Natural killer cell (primary cell): Measurements from ENCODE around the gene GPSM3. TPM values are rescaled to one million over a fixed set of nuclear protein-coding genes. Genes with fewer than 3 reads are reported as not detected.

Experiments
- ATAC-seq, 3 donors: fragments of 150-1000 bp in 2 of 3; fragments of 200-7000 bp in 1 of 3; cut with Tn5 transposase; 1 replicate in 1 of 3; 2 replicates in 2 of 3; pipeline ENCODE4 v1.10.0; 2021; ENCODE audit warnings: mild to moderate bottlenecking in 2 of 3, moderate library complexity in 2 of 3
- DNase-seq, 2 donors: peaks; one replicate each; pipeline versions ENCODE4 v3.0.0 to v3.0.0-alpha.2; 2013 to 2021; ENCODE audit warnings: mixed read lengths in 1 of 2
- H3K27ac ChIP-seq: one replicate; pipeline ENCODE4 v1.5.1; 2013; ENCODE audit warnings: mild to moderate bottlenecking, low read length
- H3K27me3 ChIP-seq: one replicate; pipeline ENCODE4 v1.6.1; 2013; ENCODE audit warnings: low read length; ENCODE audit not compliant: control insufficient read depth, insufficient read depth
- H3K36me3 ChIP-seq: one replicate; pipeline ENCODE4 v1.6.1; 2013; ENCODE audit warnings: low read length; ENCODE audit not compliant: control insufficient read depth, insufficient read depth
- H3K4me1 ChIP-seq: one replicate; pipeline ENCODE4 v1.6.1; 2013; ENCODE audit warnings: low read length; ENCODE audit not compliant: control insufficient read depth, insufficient read depth
- H3K4me3 ChIP-seq: one replicate; pipeline ENCODE4 v1.5.1; 2013; ENCODE audit warnings: low read length
- H3K9me3 ChIP-seq: one replicate; pipeline ENCODE4 v1.6.1; 2013; ENCODE audit warnings: low read length; ENCODE audit not compliant: control insufficient read depth, insufficient read depth
- H3K27ac Mint-ChIP-seq, 2 donors: one replicate each; pipeline ENCODE4 v1.8.0; 2022; ENCODE audit warnings: mild to moderate bottlenecking in 2 of 2, mixed read lengths in 2 of 2, moderate library complexity in 1 of 2
- H3K27me3 Mint-ChIP-seq, 2 donors: one replicate each; pipeline ENCODE4 v1.8.0; 2022; ENCODE audit warnings: low read depth in 2 of 2, mixed read lengths in 2 of 2
- H3K36me3 Mint-ChIP-seq: one replicate; pipeline ENCODE4 v1.8.0; 2022; ENCODE audit warnings: mixed read lengths
- H3K4me1 Mint-ChIP-seq, 2 donors: one replicate each; pipeline ENCODE4 v1.8.0; 2022; ENCODE audit warnings: mixed read lengths in 2 of 2
- H3K4me3 Mint-ChIP-seq: one replicate; pipeline ENCODE4 v1.8.0; 2022; ENCODE audit warnings: mild to moderate bottlenecking, moderate library complexity, mixed read lengths
- H3K9me3 Mint-ChIP-seq, 2 donors: one replicate each; pipeline ENCODE4 v1.8.0; 2022; ENCODE audit warnings: mixed read lengths in 2 of 2
- WGBS: methylation state at CpG from one replicate; pipeline ENCODE4 v1.1.7; 2013; ENCODE audit warnings: missing lambda C conversion rate; ENCODE audit not compliant: insufficient coverage; 5-methylcytosine and 5-hydroxymethylcytosine counted together
- intact Hi-C: fragments of 100-400 bp; cut with micrococcal nuclease; formaldehyde crosslinking; loops from one replicate; pipeline ENCODE4 v1.14.2; 2022
- total RNA-seq, 4 donors: library from RNA; stranded (reverse); fragments of 120-200 nt in 1 of 4; gene quantifications; one replicate each; pipeline versions ENCODE4 v1.2.3 to v1.2.4, GENCODE V29; 2013 to 2022
- TF ChIP-seq, protein P1 (sequence below): fragments of 200-600 bp; IDR thresholded peaks from one replicate; pipeline ENCODE4 v1.8.0; 2022; ENCODE audit warnings: antibody characterized with exemption

GPSM3 gene
- total RNA-seq, 3 donors from 2014 or later (not counting 1 experiment from before 2014, with no cell fraction given): 216 to 240 (median 221) TPM

- no peak for ATAC-seq
- intact Hi-C loops: loop anchor here (1.0 to 10.0 kb wide), 2 partner anchors 13 to 216 kb away; partner anchors contain the start of genes DXO and RNF5
- DNase-seq: peak in 1 of 2 donors; percentile 30
- H3K27ac Mint-ChIP-seq: peak overlapping the region; percentile 99
- H3K9me3 ChIP-seq: no peaks in the 10 kb centered on the region
- H3K27me3 Mint-ChIP-seq: no peaks in the 10 kb centered on the region
- peaks cover 68 to 90% of the 10 kb centered on the region in 2 donors for H3K4me1 Mint-ChIP-seq
- H3K4me3 ChIP-seq: peak overlapping the region; percentile 69
- H3K4me1 ChIP-seq: peaks cover 85% of the 10 kb centered on the region
- TF ChIP-seq, protein P1, sequence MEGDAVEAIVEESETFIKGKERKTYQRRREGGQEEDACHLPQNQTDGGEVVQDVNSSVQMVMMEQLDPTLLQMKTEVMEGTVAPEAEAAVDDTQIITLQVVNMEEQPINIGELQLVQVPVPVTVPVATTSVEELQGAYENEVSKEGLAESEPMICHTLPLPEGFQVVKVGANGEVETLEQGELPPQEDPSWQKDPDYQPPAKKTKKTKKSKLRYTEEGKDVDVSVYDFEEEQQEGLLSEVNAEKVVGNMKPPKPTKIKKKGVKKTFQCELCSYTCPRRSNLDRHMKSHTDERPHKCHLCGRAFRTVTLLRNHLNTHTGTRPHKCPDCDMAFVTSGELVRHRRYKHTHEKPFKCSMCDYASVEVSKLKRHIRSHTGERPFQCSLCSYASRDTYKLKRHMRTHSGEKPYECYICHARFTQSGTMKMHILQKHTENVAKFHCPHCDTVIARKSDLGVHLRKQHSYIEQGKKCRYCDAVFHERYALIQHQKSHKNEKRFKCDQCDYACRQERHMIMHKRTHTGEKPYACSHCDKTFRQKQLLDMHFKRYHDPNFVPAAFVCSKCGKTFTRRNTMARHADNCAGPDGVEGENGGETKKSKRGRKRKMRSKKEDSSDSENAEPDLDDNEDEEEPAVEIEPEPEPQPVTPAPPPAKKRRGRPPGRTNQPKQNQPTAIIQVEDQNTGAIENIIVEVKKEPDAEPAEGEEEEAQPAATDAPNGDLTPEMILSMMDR: no peak
- no peaks in the 10 kb centered on the region for H3K27me3 ChIP-seq
- peak overlapping the region; percentile 99 for H3K27ac ChIP-seq
- 57% methylated on average over 7 of the region's 8 CpGs for WGBS
- peaks cover 25% of the 10 kb centered on the region for H3K36me3 ChIP-seq
- H3K4me3 Mint-ChIP-seq: peak overlapping the region; percentile 94
- H3K9me3 Mint-ChIP-seq: no peaks in the 10 kb centered on the region
- H3K36me3 Mint-ChIP-seq: peaks cover 16% of the 10 kb centered on the region
These were observed 1.3 kb downstream of the GPSM3 start for GRCh38 chr6:32190911-32191677.

DNA sequence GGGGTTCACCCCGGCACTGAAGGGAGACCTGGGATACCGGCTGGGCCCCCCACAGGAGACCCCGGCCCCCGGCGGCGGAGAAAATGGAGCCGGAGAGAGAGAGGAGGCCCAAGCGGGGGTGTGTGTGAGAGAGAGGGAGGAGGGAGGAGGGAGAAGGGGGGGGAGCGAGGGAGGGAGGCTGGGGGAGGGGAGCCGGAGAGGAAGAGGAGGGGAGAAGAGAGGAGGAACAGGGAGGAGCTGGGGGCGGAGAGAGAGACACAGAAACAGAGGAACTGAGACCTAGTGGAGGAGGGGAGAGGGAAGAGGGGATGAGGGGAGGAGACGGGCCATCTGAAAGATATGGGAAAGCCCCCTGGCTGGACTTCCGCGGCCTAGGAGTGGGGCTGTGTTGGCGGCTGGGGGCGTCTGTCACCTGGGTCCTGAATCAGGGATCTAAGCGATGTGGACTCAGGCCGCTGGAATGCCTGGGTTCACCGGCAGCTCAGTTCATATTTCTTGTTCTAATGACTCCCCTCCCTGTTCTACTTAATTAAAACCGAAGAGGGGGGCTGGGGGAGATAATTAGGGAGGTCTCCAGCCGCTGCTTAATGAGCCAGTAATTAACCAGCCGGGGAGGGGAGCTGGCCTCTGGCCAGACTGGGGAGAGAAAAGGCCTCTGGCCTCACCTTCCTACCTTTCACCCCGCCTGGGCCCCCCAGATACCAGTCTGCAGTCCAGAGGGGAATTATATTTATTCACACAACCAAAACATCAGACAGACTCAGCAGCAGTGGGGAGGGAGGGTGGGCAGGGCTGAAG lies 2.2 kb downstream of the GPSM3 start, which contains the start of gene PBX2:
TSS of gene PBX2 (minus strand) at position 149 of the 798 bp plus-strand sequence. CDS start 287 bp downstream, outside the sequence.
- H3K36me3 ChIP-seq: peaks cover 27% of the 10 kb centered on the region
- H3K36me3 Mint-ChIP-seq: peaks cover 19% of the 10 kb centered on the region

GRCh38 chr6:32189742-32190053 lies 2.7 kb downstream of the GPSM3 start:
- intact Hi-C loops: loop anchor here (1.0 to 10.0 kb wide), 2 partner anchors 11 to 215 kb away; partner anchors contain the start of genes DXO and RNF5
- H3K27ac ChIP-seq: peak overlapping the region; percentile 99
- TF ChIP-seq, protein P1: no peak
- H3K27ac Mint-ChIP-seq: peak overlapping the region; percentile 99
- H3K4me3 Mint-ChIP-seq: peak overlapping the region; percentile 88
- H3K36me3 Mint-ChIP-seq: peaks cover 19% of the 10 kb centered on the region
- peaks cover 27% of the 10 kb centered on the region for H3K36me3 ChIP-seq
- peak overlapping the region; percentile 69 for H3K4me3 ChIP-seq
- H3K4me1 Mint-ChIP-seq: peaks cover 58 to 81% of the 10 kb centered on the region in 2 donors
- WGBS: 0% methylated on average over 13 of the region's 23 CpGs
- ATAC-seq (no peak), DNase-seq (no peak)
- no peaks in the 10 kb centered on the region for H3K9me3 Mint-ChIP-seq
- H3K4me1 ChIP-seq: peaks cover 75% of the 10 kb centered on the region
- no peaks in the 10 kb centered on the region for H3K9me3 ChIP-seq
- H3K27me3 Mint-ChIP-seq: no peaks in the 10 kb centered on the region
- no peaks in the 10 kb centered on the region for H3K27me3 ChIP-seq

More for the DNA sequence above, 2.2 kb downstream of the GPSM3 start, which contains the start of gene PBX2:
- H3K27ac ChIP-seq: peak within 1 kb of the TSS; percentile 99
- ATAC-seq (peak; percentile 73 to 86 (median 76)), DNase-seq (peak; percentile 61 to 91)
- no peaks in the 10 kb centered on the region for H3K27me3 ChIP-seq
- Mint-ChIP-seq H3K4me3 (peak within 1 kb of the TSS; percentile 94), H3K27me3 (no peaks in the 10 kb centered on the region), H3K27ac (peak within 1 kb of the TSS; percentile 99), H3K9me3 (no peaks in the 10 kb centered on the region), H3K4me1 (peaks cover 64 to 86% of the 10 kb centered on the region in 2 donors)
- H3K9me3 ChIP-seq: no peaks in the 10 kb centered on the region
- WGBS: under 1% methylated on average over 16 of the region's 23 CpGs
- intact Hi-C loops: loop anchor here (1.0 to 10.0 kb wide), 2 partner anchors 12 to 215 kb away; partner anchors contain the start of genes DXO and RNF5
- peaks cover 81% of the 10 kb centered on the region for H3K4me1 ChIP-seq
- H3K4me3 ChIP-seq: peak within 1 kb of the TSS; percentile 69
- TF ChIP-seq, protein P1: no peak
